Ovary (tissue), 9 donors: ENCODE measurements around the gene FZD1. TPM values are rescaled to one million over a fixed set of nuclear protein-coding genes. Genes with fewer than 3 reads are reported as not detected.

ENCODE experiments used
- DNase-seq, 5 donors: peaks; one replicate each; pipeline ENCODE4 v3.0.0-alpha.2; 2019 to 2020
- H3K27ac ChIP-seq, 2 donors: fragments of 200-600 bp; one replicate each; pipeline versions ENCODE4 v1.5.1 to v1.8.0; 2019 to 2022
- H3K27me3 ChIP-seq: fragments of 200-600 bp; one replicate; pipeline ENCODE4 v1.8.0; 2022
- H3K36me3 ChIP-seq: fragments of 200-600 bp; sonication (generic); one replicate; pipeline ENCODE4 v1.5.1; 2019
- H3K4me1 ChIP-seq: one replicate; pipeline ENCODE4 v1.8.1; 2013; ENCODE audit warnings: mild to moderate bottlenecking, moderate library complexity; ENCODE audit not compliant: insufficient read depth
- H3K4me3 ChIP-seq: fragments of 200-600 bp; sonication (generic); one replicate; pipeline ENCODE4 v1.5.1; 2017
- H3K9me3 ChIP-seq, 2 donors: fragments of 200-600 bp in 1 of 2; sonication (generic) in 1 of 2; one replicate each; pipeline versions ENCODE4 v1.5.1 to v1.8.1; 2013 to 2019; ENCODE audit warnings: mild to moderate bottlenecking in 1 of 2, moderate library complexity in 1 of 2
- EP300 ChIP-seq: sonication (generic); formaldehyde crosslinking; IDR thresholded peaks from one replicate; pipeline ENCODE4 v1.6.1; 2017; ENCODE audit warnings: antibody characterized with exemption
- POLR2A ChIP-seq: fragments of 450-650 bp; IDR thresholded peaks from one replicate; pipeline ENCODE4 v1.6.1; 2017; ENCODE audit warnings: antibody characterized with exemption, mild to moderate bottlenecking, moderate library complexity
- WGBS, 3 donors: extraction: QIAGEN DNeasy Blood & Tissue Kit in 1 of 3; methylation state at CpG; one replicate each; pipeline versions ENCODE4 v1.1.5 to v1.1.7; 2013 to 2017; 5-methylcytosine and 5-hydroxymethylcytosine counted together
- intact Hi-C, 4 donors: fragments of 100-400 bp; cut with DNase I; formaldehyde crosslinking; loops; one replicate each; pipeline versions ENCODE4 v1.11.0 to v1.15.1; 2022 to 2023
- polyA plus RNA-seq, 2 donors: library from polyadenylated mRNA; stranded (reverse); fragments of 200-250 nt in 1 of 2; fragments of 350-450 nt in 1 of 2; fragmentation: Illumina TruSeq in 1 of 2; extraction: RNeasy Lipid Tissue Mini Kit (QIAGEN cat#74804) in 1 of 2; gene quantifications; one replicate each; pipeline ENCODE4 v1.2.3, GENCODE V29; 2013 to 2014
- total RNA-seq, 7 donors: library from RNA; depleted of rRNA in 2 of 7; stranded (reverse); fragments of >200 nt in 2 of 7; fragmentation: NEBNext Ultra II Directional in 3 of 7; extraction: Animal tissue kit (Norgen Biotek cat#: 25700) in 3 of 7; gene quantifications; one replicate each; pipeline versions ENCODE4 v1.1.0 to v1.2.4, GENCODE V29; 2016 to 2023
- TF ChIP-seq, protein P1 (sequence below), 3 donors: fragments of 450-650 bp in 2 of 3; fragments of 200-600 bp in 1 of 3; IDR thresholded peaks; one replicate each; pipeline versions ENCODE4 v1.5.1 to v1.8.0; 2016 to 2022; ENCODE audit warnings: antibody characterized with exemption in 3 of 3, mild to moderate bottlenecking in 1 of 3
- donor health status: DM: no; HTN: no; CAD: no; lungs with moderate emphysema.
- donor health status: DM: no; HTN: no; CAD: no.
- donor health status: Bipolar disorder and iron deficiency.
- donor health status: DM: yes; HTN: yes; CAD: no.
- donor health status: DM: no; HTN: no; CAD: no.
- donor health status: DM: yes; HTN: yes; CAD: no.

Gene FZD1
- total and polyA plus RNA-seq, 9 donors = 11.8 to 33.6 (median 19.0) TPM

DNA sequence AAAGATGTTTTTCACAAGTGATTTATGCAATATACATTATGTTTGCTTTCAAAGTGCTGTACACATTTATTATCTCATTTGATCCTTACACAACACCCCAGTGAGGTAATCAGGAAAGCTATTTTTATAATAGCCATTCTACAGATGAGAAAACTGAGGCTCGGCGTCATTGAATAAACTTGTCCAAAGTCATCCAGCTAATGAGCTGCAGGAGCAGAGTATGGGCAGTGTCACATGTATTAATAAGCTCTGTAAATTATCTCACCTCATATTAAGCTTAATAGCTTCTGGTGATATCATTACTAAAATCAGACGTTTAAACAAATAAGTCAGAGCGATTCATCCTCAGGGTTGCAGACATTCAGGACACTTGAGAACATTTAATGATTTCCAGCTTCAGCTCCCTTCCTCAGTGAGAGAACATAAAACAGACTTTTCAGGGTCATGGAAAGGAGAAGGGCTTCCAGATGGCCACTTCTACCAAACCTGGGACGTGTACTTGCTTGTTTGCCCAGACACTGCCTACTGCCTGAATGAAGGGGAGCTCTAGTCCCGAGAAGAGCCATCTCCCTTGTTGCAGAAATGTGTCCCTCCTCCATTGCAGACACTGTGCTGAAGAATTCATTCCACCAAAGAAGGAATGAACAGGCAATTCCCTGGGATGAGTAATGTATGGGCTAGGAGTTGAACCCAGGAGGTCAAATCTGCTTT lies 20.5 kb upstream of the FZD1 start:
- no peaks in the 10 kb centered on the region for H3K36me3 ChIP-seq
- TF ChIP-seq EP300 = no peak
- TF ChIP-seq, protein P1, sequence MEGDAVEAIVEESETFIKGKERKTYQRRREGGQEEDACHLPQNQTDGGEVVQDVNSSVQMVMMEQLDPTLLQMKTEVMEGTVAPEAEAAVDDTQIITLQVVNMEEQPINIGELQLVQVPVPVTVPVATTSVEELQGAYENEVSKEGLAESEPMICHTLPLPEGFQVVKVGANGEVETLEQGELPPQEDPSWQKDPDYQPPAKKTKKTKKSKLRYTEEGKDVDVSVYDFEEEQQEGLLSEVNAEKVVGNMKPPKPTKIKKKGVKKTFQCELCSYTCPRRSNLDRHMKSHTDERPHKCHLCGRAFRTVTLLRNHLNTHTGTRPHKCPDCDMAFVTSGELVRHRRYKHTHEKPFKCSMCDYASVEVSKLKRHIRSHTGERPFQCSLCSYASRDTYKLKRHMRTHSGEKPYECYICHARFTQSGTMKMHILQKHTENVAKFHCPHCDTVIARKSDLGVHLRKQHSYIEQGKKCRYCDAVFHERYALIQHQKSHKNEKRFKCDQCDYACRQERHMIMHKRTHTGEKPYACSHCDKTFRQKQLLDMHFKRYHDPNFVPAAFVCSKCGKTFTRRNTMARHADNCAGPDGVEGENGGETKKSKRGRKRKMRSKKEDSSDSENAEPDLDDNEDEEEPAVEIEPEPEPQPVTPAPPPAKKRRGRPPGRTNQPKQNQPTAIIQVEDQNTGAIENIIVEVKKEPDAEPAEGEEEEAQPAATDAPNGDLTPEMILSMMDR (IDR thresholded peaks at IDR 0.05) = no peak
- TF ChIP-seq POLR2A = no peak
- H3K9me3 ChIP-seq = no peaks in the 10 kb centered on the region
- no peaks in the 10 kb centered on the region for H3K27me3 ChIP-seq
- 57 to 59% (median 57%) methylated on average over 6 of the region's 6 CpGs for WGBS, 3 donors
- intact Hi-C loops = no loop called here
- H3K4me1 ChIP-seq = peaks cover 17% of the 10 kb centered on the region
- no peak for DNase-seq
- H3K27ac ChIP-seq = no peak overlapping the region
- H3K4me3 ChIP-seq = no peak overlapping the region

DNA sequence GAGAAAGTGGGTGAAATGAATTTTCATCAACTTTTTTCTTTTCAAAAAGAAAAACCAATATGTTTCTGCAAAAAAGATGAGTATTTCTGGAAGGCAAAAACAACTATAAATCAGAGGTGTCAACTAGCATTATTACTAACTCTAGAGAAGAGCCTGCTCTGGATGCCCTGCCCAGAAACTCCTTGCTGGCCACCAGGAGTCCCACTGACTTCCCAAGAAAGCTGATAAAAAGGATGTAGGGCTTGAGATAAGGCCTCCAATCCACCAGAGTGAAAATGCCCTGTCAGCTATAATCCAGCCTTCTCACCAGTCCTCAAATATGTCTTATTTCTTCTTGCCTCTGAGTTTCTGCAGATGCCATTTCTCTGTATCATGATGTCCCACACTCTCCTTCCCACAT lies 16.7 kb upstream of the FZD1 start:
- H3K4me3 ChIP-seq = no peak overlapping the region
- no peak for DNase-seq
- TF ChIP-seq, protein P1 (IDR thresholded peaks at IDR 0.05) = no peak
- no peaks in the 10 kb centered on the region for H3K9me3 ChIP-seq
- H3K27me3 ChIP-seq = no peaks in the 10 kb centered on the region
- intact Hi-C loops = no loop called here
- H3K27ac ChIP-seq = no peak overlapping the region
- no peaks in the 10 kb centered on the region for H3K36me3 ChIP-seq
- H3K4me1 ChIP-seq = peaks cover 2% of the 10 kb centered on the region

DNA sequence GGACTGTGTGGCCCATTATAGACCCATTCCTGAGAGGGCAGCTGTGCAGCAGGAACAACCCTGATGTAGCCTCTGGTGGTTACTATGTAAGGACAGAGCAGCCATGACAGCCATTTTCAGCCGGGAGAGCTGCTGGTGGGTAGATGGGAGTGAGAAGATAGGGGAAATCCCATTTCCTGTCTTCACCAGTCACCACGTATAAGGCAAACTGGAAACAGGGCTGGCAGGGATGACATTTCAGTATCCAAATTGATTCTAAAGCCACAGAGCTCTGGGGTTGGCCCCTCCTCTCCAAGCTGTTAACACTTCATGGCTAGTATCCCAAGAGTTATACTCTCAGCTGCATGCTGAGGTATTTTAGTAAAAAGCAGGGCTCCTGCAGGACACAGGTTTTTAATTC lies 15.2 kb upstream of the FZD1 start:
- 15 to 21% (median 19%) methylated on average over 2 of the region's 2 CpGs for WGBS, 3 donors
- H3K27me3 ChIP-seq = no peaks in the 10 kb centered on the region
- DNase-seq = no peak
- no peaks in the 10 kb centered on the region for H3K4me1 ChIP-seq
- H3K27ac ChIP-seq = no peak overlapping the region
- intact Hi-C loops = no loop called here
- TF ChIP-seq, protein P1 (IDR thresholded peaks at IDR 0.05) = no peak
- TF ChIP-seq POLR2A (no peak), EP300 (no peak)
- no peaks in the 10 kb centered on the region for H3K9me3 ChIP-seq
- no peak overlapping the region for H3K4me3 ChIP-seq
- H3K36me3 ChIP-seq = no peaks in the 10 kb centered on the region

DNA sequence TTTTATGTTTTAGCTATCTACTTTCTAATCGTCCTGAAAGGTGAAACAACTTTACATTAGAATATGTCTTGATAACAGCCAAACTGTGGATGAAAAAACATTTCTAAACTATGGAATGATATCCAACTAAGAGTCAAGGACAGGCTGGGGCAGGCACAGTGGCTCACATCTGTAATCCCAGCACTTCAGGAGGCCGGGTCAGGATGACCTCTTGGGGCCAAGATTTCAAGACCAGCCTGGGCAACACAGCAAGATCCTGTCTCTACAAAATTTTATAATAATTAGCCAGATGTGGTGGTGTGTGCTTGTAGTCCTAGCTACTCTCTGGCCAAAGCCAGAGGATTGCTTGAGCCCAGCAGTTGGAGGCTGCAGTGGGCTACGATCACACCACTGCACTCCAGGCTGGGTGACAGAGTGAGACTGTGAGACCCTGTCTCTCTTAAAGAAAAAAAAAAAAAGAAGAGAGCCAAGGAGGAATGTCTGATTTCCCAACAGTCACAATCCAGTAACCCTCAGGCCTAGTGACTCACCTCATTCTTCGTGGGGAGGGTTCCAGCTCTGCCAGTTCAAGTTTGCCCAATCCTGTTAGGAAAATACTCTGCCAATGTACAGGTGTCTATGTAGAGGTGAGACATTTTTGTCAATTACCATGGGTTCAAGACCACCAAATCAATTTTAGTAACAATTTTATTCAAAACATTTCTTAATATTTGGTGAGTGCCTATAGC lies 14.6 kb upstream of the FZD1 start:
- Histone ChIP-seq H3K27me3 (no peaks in the 10 kb centered on the region), H3K27ac (no peak overlapping the region), H3K4me3 (no peak overlapping the region), H3K36me3 (no peaks in the 10 kb centered on the region), H3K9me3 (no peaks in the 10 kb centered on the region), H3K4me1 (no peaks in the 10 kb centered on the region)
- no peak for DNase-seq
- WGBS, 3 donors = 55 to 69% (median 56%) methylated on average over 4 of the region's 4 CpGs
- intact Hi-C loops = no loop called here
- TF ChIP-seq EP300 (no peak), POLR2A (no peak)
- TF ChIP-seq, protein P1 (IDR thresholded peaks at IDR 0.05) = no peak
